ENCODE data around the gene NDFIP2.
A peak's percentile ranks its signal among the peaks of the same experiment; 100 is the strongest.

Gene NDFIP2

GRCh38 chr13:79462895-79463294 is 18.1 kb upstream of the NDFIP2 start:
- DNase-seq = no peak

GRCh38 chr13:79463604-79464003 is 17.4 kb upstream of the NDFIP2 start:
- DNase-seq = no peak

- no peak for DNase-seq
Measured at GRCh38 chr13:79466872-79467271, 14.1 kb upstream of the NDFIP2 start.

GRCh38 chr13:79468402-79468801 is 12.6 kb upstream of the NDFIP2 start:
- no peak for DNase-seq

- DNase-seq = no peak
Measured at GRCh38 chr13:79468819-79469218, 12.1 kb upstream of the NDFIP2 start.

GRCh38 chr13:79469608-79470007 is 11.3 kb upstream of the NDFIP2 start:
- no peak for DNase-seq

- DNase-seq = no peak
Measured at GRCh38 chr13:79470666-79471065, 10.3 kb upstream of the NDFIP2 start.

GRCh38 chr13:79475569-79475968 is 5.4 kb upstream of the NDFIP2 start:
- DNase-seq = no peak

GRCh38 chr13:79477968-79478367 is 3.0 kb upstream of the NDFIP2 start:
- no peak for DNase-seq

- no peak for DNase-seq
Measured at GRCh38 chr13:79479882-79480281, 1.1 kb upstream of the NDFIP2 start.

- DNase-seq = peak; percentile 71 to 81
Measured at GRCh38 chr13:79481685-79482052, 714 bp downstream of the NDFIP2 start.

- no peak for DNase-seq
Measured at GRCh38 chr13:79482281-79482970, 1.5 kb downstream of the NDFIP2 start.

- DNase-seq = no peak
Measured at GRCh38 chr13:79483086-79483706, 2.2 kb downstream of the NDFIP2 start.

- DNase-seq = peak in 1 of 2 experiments; percentile 36
Measured at GRCh38 chr13:79485014-79485811, 4.3 kb downstream of the NDFIP2 start.

GRCh38 chr13:79486433-79487188 is 5.7 kb downstream of the NDFIP2 start:
- no peak for DNase-seq

- no peak for DNase-seq
Measured at GRCh38 chr13:79490326-79490725, 9.4 kb downstream of the NDFIP2 start.

GRCh38 chr13:79490824-79491223 is 9.9 kb downstream of the NDFIP2 start:
- DNase-seq = no peak

- no peak for DNase-seq
Measured at GRCh38 chr13:79491715-79492114, 10.8 kb downstream of the NDFIP2 start.

GRCh38 chr13:79492313-79492798 is 11.4 kb downstream of the NDFIP2 start:
- DNase-seq = peak in 1 of 2 experiments; percentile 32

- no peak for DNase-seq
Measured at GRCh38 chr13:79492918-79493594, 12.1 kb downstream of the NDFIP2 start.

- no peak for DNase-seq
Measured at GRCh38 chr13:79496188-79496587, 15.2 kb downstream of the NDFIP2 start.

- DNase-seq = no peak
Measured at GRCh38 chr13:79497064-79497463, 16.1 kb downstream of the NDFIP2 start.
